HK-2 (cell line): ENCODE data around the gene GAGE10.
"Not testable (repeated sequence)": the region's sequence is repeated elsewhere in the genome, so short reads cannot be mapped to it uniquely, and the experiment has no call there.

ENCODE experiments used
- DNase-seq: peaks from one replicate; pipeline ENCODE4 v3.0.0-alpha.2; 2018; ENCODE audit not compliant: unreplicated experiment

The GAGE10 gene

DNA sequence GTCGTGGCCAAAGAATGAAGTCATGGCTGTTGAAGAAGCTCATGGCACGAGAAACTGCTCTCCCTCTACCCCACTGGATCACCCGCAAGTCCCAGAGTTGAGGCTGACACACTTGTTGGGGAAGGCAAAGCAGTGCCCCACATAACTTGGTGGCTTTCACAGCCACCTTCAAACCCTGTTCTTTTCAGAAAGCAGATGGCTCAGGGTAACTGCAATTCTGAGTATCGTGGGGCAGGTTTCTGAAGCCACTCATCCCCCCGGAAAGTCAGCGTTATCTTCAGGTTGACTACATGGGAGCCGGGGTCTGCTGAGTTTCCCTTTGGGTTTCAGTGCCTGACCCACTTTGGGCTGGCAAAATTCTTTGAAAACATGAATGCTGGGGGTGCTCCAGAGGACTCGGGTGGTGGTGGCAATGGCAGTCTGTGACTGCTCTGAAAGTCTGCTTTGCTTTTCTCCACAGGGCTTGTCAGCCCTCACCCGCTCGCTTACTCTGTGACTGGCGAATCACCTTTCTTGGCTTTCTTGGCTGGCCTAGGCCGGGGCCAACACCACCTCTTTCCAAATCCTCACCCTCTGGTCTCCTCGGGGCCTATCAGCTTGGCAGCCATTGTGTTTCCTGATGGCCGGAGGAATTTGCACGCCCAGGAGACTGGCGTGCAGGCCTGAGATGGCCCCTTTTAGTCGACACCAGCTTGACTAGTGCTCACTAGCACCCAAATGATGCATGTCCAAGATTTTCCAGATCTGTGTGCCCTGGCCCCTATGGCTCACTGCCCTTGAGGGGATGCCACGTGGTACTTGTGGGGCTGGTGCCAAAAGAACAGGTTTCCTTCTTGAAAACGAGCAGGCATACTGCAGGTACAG is 26.5 kb upstream of the GAGE10 start:
- DNase-seq: no peak

DNA sequence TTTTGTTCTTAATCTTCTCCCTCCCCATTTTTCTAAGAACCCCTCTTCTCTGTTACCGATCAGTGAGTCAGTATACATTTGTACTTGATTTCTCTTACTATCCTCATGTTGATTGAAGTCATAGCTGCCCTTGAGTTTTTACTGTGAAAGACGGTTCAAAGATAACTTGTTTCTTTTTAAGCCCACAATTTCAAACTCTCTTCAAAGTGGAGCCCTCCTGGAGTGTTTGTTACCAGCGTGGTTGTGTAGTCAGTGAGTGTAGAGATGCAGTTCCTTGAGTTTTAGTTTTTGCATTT is 26.0 kb upstream of the GAGE10 start:
- no peak for DNase-seq

- no peak for DNase-seq
Observed at GRCh38 chrX:49278081-49278480, 25.4 kb upstream of the GAGE10 start.

- DNase-seq: no peak
Observed at GRCh38 chrX:49282647-49283011, 20.8 kb upstream of the GAGE10 start.

- DNase-seq: no peak
Observed at GRCh38 chrX:49284212-49284611, 19.2 kb upstream of the GAGE10 start.

DNA sequence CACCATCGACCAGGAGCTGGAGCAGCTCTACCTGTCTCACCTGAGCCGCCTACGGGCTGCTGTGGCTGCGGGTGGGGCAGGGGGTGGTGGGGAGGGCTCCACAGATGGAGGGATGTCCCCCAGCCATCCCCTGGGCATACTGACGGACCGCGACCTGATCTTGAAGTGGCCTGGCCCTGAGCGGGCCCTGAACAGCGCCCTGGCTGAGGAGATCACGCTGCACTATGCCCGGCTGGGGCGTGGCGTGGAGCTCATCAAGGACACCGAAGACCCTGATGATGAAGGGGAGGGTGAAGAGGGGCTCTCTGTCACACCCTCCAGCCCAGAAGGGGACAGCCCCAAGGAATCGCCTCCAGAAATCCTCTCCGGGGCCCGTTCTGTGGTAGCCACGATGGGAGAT is 17.3 kb upstream of the GAGE10 start:
- no peak for DNase-seq

DNA sequence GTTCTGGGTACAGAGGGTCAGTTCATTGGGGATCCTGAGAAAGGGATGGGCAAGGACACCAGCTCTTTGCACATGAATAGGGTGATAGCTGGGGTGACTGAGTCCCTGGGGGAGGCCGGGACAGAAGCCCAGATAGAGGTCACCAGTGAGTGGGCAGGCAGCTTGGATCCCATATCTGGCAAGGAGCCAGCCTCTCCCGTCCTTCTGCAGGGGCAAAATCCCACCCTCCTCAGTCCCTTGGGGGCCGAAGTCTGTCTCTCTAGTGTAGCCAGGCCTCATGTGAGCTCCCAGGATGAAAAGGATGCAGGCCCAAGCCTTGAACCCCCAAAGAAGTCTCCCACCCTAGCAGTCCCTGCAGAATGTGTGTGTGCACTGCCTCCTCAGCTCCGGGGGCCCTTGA is 16.9 kb upstream of the GAGE10 start:
- DNase-seq: no peak

DNA sequence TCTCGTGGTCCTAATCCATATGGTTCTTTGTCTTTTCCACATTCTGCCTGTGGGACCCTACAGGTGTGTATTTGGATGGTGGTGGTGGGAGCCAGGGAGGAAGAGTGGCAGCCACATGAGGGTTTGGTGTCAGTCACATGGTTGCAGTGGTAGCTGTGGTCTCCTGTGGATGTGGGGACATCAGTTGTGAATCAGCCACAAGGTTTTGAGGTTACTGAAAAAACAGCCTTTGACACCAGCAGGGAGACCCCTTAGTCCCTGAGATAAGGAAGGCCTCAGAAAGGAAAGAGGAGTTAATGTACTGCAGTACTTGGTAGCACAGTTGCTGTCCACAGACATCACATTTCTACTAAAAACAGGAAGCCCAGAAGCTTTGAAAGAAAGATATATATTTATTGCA is 15.8 kb upstream of the GAGE10 start:
- DNase-seq: no peak

- DNase-seq: no peak
Observed at GRCh38 chrX:49290215-49290614, 13.2 kb upstream of the GAGE10 start.

DNA sequence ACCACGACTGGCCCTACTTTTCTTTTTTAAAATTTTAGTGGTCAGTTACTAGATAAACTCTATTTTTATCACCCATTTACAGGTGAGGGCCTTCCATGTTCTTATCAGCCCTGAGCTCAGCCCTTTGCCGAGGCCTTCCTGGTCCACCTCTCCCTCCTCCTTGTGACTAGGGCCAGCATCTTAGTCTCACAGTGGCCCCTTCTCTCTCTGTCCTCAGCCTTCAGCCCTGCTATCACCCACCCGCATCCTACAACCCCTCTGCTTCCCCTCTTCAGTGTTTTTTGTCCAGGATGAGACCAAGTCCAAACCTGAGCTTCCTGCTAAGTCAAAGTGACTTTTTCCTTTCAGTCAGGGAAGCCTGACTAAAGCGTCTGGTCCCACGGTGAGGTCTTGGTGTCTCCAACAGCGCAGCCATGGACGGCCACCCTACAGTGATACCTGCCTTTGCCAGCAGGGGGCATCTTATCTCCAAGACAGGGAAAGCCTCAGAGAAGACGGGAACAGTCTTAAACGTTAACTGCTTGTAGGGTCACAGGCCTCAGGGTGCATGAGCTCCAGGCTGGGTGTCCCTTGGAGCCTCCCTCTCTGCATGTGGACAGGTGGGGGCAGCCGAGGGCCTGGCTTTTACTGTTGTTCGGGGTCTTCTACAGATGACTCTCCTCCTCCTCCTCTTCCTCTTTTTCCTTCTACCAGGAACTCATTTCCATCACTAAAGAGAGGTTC is 11.7 kb upstream of the GAGE10 start:
- DNase-seq: peak; percentile 56

DNA sequence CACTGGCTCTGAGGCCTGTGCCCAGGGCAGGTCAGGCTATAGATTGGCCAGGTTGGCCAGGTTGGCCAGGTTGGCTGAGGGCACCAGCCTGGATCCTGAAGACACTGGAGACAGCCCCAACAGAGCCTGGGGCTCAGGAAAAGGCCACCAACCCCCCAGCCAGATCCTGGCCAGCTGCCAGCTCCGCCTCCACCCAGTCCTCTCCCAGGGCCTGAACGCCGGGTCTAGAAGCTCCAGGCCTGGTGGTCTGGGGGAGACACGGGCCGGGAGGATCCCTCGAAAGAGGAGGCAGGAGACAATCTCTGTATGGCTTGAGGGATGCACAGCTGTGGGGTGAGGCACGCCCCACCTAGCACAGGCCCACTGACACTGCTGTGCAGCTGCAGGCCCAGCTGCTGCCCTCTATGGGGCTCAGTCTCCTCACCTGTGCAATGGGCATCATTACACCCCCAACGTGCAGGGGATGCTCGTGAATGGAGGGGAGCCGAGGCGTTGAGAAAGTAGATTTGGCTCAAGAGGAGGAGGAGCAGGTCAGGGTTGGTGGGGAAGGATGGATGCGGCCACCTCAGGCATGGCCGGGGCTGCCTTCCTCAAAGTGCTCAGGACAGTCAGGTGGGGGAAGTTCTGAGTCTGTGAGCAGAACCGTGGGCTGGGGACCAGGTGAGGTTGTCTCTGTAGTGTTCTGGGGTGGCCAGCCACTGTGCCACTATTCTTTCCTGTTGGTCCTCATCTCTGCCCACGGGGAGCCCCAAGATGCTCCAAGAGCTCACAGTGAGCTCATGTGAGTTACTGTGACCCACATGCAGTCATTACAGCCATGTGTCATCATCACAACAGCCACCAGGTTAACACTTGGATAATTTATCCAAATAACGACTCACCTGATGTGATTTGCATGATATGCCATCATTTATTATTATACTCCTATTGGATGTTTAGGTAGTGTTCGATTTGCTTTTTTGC is 10.8 kb upstream of the GAGE10 start:
- no peak for DNase-seq

- DNase-seq: not testable (repeated sequence)
Observed at GRCh38 chrX:49299293-49299692, 4.2 kb upstream of the GAGE10 start.

GRCh38 chrX:49300703-49301102 is 2.7 kb upstream of the GAGE10 start:
- DNase-seq: no peak

DNA sequence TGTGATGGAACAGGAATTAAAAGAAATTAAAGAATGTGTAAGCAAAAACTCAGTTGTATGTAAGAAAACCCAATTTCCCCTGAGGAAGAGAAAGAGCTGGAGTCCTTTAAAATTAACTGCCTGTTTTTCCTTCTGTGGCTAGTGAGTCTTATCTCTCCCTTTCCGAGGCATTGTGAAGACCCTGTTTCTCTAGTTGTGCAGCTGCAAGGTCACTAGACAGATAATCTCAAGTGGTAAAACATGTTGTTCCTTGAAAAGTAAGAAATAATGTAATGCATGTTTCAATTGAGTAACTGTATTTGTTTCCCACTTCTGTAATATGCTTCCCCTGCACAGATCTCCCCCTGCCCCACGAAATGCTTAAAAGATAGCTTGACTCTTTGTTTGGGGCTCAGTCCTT is 4.3 kb downstream of the GAGE10 start:
- DNase-seq: not testable (repeated sequence)

DNA sequence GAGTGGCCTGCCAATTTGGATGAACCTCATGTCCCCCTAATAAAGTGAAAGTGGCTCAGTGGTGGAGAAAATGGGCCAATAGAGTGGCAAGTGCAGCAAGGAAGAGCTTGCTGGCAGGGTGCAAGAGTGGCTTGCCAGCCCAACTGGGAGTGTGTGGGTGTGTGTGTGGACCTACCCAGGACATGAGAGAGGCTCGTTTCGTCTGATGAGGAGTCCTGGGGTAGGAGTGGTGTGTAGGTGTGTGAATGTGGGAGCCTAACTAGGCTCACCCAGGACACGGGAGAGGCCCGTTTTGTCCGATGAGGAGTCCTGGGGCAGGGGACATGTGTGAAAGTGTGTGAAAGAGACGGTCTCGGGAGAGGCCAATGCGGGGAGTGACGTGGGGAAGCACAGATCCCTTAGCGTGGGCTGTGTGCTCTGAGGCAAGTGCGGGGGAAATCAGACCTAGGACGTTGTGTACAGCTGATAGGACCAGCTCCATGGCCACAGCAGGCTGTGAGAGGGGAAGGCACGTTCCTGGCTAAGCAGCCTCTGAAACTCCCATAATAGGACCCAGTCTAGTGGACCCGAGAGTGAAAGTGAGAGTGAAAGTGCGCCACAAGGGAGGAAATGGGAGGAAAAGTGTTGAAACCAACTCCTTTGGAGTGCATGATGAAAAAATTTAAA is 5.3 kb downstream of the GAGE10 start:
- no peak for DNase-seq

DNA sequence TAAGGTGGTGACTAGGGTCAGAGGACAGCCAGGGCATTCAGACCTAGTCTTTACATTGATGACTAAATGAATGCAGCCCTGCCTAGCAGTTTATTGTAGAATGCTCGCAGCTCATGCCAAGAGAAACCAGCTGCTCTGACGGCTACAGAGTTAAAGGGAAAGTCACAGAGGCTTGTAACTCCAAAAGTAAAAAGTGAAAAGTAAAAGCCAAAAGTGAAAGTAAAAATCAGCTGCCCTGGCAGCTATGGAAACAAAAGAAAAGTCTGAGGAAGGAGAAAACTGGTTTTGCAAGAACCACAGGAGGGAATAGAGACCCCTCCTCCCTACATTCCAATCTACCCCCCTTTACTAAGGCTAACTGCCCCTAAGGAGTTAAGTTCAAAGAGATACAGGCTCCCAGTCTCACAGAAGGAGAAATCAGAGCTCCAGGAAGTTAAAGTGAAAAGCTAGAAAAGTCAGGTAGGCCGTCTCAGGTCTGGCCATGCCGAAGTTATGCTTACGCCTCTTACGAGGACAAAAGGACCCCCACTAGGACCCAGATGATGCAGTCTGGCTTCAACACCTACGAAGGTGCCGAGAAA is 6.0 kb downstream of the GAGE10 start:
- DNase-seq: no peak

DNA sequence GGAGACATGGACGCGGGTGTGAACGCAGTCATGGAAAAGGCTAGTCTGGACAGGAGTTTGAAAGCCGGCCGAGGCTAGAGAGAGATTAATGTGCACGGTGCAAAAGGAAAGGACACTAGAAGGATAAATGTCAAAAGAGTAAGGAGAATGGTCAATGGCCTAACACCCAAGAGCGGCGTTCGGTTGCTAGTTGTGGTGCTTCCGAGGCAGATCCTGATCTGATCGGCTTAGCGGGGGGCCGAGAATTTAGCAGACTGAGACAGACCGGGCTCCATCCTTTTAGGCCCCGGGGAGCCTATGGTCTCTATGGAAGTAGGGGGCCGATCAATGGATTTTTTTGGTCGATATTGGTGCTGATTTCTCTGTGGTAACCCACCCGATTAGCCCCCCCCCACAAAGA is 6.9 kb downstream of the GAGE10 start:
- no peak for DNase-seq

DNA sequence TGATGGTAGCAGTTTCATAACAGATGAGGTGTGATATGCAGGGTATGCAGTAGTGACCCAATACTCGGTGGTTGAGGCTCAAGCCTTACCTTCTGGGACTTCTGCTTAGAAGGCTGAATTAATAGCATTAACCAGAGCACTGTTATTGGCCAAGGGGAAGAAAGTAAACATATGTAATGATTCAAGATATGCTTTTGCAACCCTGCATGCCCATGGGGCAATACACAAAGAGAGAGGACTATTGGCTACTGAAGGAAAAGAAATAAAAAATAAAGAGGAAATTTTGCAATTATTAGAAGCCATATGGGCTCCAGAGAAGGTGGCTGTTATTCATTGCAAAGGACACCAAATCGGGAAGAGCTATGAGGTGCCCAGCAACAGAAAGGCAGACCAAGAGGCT is 8.7 kb downstream of the GAGE10 start:
- DNase-seq: no peak

DNA sequence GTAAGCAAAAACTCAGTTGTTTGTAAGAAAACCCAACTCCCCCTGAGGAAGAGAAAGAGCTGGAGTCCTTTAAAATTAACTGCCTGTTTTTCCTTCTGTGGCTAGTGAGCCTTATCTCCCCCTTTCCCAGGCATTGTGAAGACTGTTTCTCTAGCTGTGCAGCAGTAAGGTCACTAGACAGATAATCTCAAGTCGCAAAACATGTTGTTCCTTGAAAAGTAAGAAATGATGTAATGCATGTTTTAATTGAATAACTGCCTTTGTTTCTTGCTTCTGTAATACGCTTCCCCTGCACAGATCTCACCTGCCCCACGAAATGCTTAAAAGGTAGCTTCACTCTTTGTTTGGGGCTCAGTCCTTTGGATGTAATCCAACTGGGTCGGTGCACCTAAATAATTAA is 12.6 kb downstream of the GAGE10 start:
- DNase-seq: no peak

GRCh38 chrX:49321737-49322136 is 18.3 kb downstream of the GAGE10 start, which contains the start of gene GAGE12J:
GAGE12J (plus strand) TSS chrX:49322037; CDS start chrX:49323194, 1,157 bp downstream.
- not testable (repeated sequence) for DNase-seq

DNA sequence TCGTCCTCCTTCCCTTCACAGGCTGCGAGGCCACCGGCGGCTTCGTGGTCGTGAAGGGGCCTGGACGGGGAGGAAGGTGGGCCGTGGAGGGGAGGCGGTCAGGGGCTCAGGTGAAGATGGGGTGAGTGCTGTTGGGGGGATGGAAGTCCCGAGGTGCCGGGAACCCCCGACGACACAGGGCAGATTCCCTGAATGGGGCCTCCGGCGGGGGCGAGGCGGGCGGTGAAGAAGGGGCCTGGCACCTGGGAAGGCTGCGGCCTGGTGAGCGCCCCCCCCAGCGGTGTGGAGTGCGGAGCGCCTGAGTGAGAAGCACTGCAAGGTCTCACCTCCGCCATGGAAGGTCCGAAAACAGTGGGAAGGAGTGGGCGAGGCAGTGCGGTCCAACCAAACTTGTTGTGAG is 18.8 kb downstream of the GAGE10 start:
- not testable (repeated sequence) for DNase-seq
